ENCODE results near the gene OR2T6.
"Not testable (repeated sequence)": the region's sequence is repeated elsewhere in the genome, so short reads cannot be mapped to it uniquely, and the experiment has no call there.

DNA sequence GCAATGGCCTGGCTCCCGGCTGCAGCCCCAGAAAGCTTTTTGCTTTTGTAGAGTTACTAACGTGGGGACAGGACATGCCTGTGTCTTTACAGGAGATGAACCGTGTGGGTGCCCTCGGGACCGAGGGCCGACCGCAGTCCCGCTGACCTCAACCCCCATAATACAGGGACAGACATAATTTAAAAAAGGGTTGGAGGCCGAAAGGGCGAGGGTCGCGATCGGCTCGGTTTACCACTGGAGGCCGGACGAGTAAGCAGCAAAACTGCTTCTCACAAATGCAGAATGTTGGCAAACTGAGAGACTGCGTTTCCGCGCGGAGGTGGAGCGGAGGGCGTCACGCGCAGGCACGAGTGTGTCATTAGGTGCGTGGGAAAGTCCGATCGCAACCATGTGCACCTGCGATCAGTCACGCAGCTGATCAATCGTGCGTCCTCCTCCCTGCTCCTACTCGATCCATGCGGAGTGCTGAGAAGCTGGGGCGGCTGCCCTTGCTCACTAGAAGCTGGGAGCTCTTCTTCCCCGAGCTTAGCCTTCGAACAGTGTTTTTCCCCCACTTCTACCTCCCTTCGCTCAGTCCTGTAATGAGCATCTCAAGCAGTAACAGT is 58.4 kb downstream of the OR2T6 start:
- not testable (repeated sequence) for TF ChIP-seq POLR2A (IDR thresholded peaks at IDR 0.05)
- TF ChIP-seq, protein P1, sequence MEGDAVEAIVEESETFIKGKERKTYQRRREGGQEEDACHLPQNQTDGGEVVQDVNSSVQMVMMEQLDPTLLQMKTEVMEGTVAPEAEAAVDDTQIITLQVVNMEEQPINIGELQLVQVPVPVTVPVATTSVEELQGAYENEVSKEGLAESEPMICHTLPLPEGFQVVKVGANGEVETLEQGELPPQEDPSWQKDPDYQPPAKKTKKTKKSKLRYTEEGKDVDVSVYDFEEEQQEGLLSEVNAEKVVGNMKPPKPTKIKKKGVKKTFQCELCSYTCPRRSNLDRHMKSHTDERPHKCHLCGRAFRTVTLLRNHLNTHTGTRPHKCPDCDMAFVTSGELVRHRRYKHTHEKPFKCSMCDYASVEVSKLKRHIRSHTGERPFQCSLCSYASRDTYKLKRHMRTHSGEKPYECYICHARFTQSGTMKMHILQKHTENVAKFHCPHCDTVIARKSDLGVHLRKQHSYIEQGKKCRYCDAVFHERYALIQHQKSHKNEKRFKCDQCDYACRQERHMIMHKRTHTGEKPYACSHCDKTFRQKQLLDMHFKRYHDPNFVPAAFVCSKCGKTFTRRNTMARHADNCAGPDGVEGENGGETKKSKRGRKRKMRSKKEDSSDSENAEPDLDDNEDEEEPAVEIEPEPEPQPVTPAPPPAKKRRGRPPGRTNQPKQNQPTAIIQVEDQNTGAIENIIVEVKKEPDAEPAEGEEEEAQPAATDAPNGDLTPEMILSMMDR (IDR thresholded peaks at IDR 0.05) = not testable (repeated sequence)
